ENCODE data around the gene CCT3.

- TF ChIP-seq CTCF (IDR thresholded peaks at IDR 0.05) = no peak
- no peak for TF ChIP-seq POLR2A (IDR thresholded peaks at IDR 0.05)
- TF ChIP-seq POLR2AphosphoS5 (IDR thresholded peaks at IDR 0.05) = no peak
- TF ChIP-seq EP300 (IDR thresholded peaks at IDR 0.05) = no peak
Measured at GRCh38 chr1:156358641-156359040, 20.5 kb upstream of the CCT3 start.

Data from upper lobe of left lung (tissue), 4 donors.